Measurements from ENCODE around the gene TRAPPC6A. TPM values are rescaled to one million over a fixed set of nuclear protein-coding genes. Genes with fewer than 3 reads are reported as not detected.

Gene TRAPPC6A
- total and polyA plus RNA-seq, 2 of the 4 experiments (the other 2 are of a cell fraction): 4.1 to 13.4 TPM

GRCh38 chr19:45147835-45148676 lies 30.0 kb downstream of the TRAPPC6A start:
- no peak overlapping the region for H2AK5ac ChIP-seq (ENCODE audit: low read depth, low read length)
- POLR2A ChIA-PET (ENCODE audit: unreplicated experiment): no interaction called here
- H3K4me1 ChIP-seq (ENCODE audit: control insufficient read depth, insufficient read depth, low read length): peaks cover 6% of the 10 kb centered on the region
- CTCF ChIA-PET: no interaction called here
- no TSS peak for BruUV-seq (replicated peaks)
- no peak overlapping the region for H3K4me3 ChIP-seq (ENCODE audit: insufficient read depth, low read depth, low read length)
- H3K4me2 ChIP-seq (ENCODE audit: low read depth, low read length): no peak overlapping the region
- no peak overlapping the region for H2BK20ac ChIP-seq (ENCODE audit: low read depth, low read length)
- H3K27me3 ChIP-seq (ENCODE audit: control insufficient read depth, insufficient read depth, low read length): peaks cover 16% of the 10 kb centered on the region
- no peak for DNase-seq
- H3K14ac ChIP-seq (replicated peaks; ENCODE audit: low read depth, low read length): no peak overlapping the region
- in situ Hi-C loops (cut with MboI; ENCODE audit: low sequenced_read_pairs) (no loop called here), dilution Hi-C loops (cut with HindIII; ENCODE audit: low sequenced_read_pairs, unreplicated experiment) (no loop called here), intact Hi-C loops (cut with micrococcal nuclease) (no loop called here)
- no peak overlapping the region for H2BK15ac ChIP-seq (ENCODE audit: low read depth, low read length)
- H3K9me3 ChIP-seq (ENCODE audit: control insufficient read depth, insufficient read depth, low read length): no peaks in the 10 kb centered on the region
- H2AFZ ChIP-seq (replicated peaks; ENCODE audit: low read length, poor library complexity): no peak overlapping the region
- no peak overlapping the region for H2BK5ac ChIP-seq (ENCODE audit: low read depth, low read length, poor library complexity, severe bottlenecking)
- H3K56ac ChIP-seq (ENCODE audit: extremely low read depth, insufficient read depth, low read length): no peak overlapping the region
- H4K5ac ChIP-seq (ENCODE audit: low read depth, low read length): no peak overlapping the region
- no peak overlapping the region for H3K23ac ChIP-seq (ENCODE audit: low read depth, low read length)
- no peaks in the 10 kb centered on the region; the same call in 1 of the 2 replicates for H3K9me1 ChIP-seq (ENCODE audit: insufficient read depth, low read length)
- H3K79me1 ChIP-seq (ENCODE audit: low read depth in 1 of 2, low read length in 2 of 2): peaks cover 0 to under 1% of the 10 kb centered on the region in 2 experiments; a peak in 1 of 4 replicates
- no peak overlapping the region for H3K9ac ChIP-seq (ENCODE audit: low read depth, low read length)
- peaks cover 26% of the 10 kb centered on the region for H3K36me3 ChIP-seq (ENCODE audit: control insufficient read depth, insufficient read depth, low read length)
- no peak overlapping the region for H4K91ac ChIP-seq (ENCODE audit: insufficient read depth, low read depth, low read length)
- no peak overlapping the region for H3K4ac ChIP-seq (ENCODE audit: low read depth, low read length)
- no peak for TF ChIP-seq BHLHE40 (IDR thresholded peaks at IDR 0.05; ENCODE audit: low read depth, low read length)
- no peak overlapping the region for H3K18ac ChIP-seq (ENCODE audit: low read depth, low read length)
- H2BK120ac ChIP-seq (ENCODE audit: low read depth, low read length): no peak overlapping the region
- no peak for ATAC-seq (ENCODE audit: low read depth)
- H3K27ac ChIP-seq (ENCODE audit: insufficient read depth, low read length): no peak overlapping the region
- no peak overlapping the region for H4K8ac ChIP-seq (ENCODE audit: low read depth in 2 of 2, low read length in 2 of 2)
- H4K20me1 ChIP-seq (ENCODE audit: insufficient read depth, low read length): peaks cover 4% of the 10 kb centered on the region; the same call in 1 of the 2 replicates
- 97% methylated on average over 4 of the region's 18 CpGs; no CpG with 5 or more reads in 1 of the 2 experiments for WGBS, 2 experiments (ENCODE audit: extremely low coverage in 2 of 2, insufficient read length in 1 of 2)
- H2AK9ac ChIP-seq (replicated peaks; ENCODE audit: low read depth, low read length, poor library complexity): no peak overlapping the region

Measured in IMR-90 (cell line).